Ascending aorta (tissue), 2 donors: ENCODE measurements around the gene KPNA2. TPM values are rescaled to one million over a fixed set of nuclear protein-coding genes. Genes with fewer than 3 reads are reported as not detected.
"Not testable (repeated sequence)": the region's sequence is repeated elsewhere in the genome, so short reads cannot be mapped to it uniquely, and the experiment has no call there.

Source experiments
- DNase-seq, 2 donors: peaks; one replicate each; pipeline ENCODE4 v3.0.0-alpha.2; 2019; ENCODE audit warnings: low spot score in 2 of 2
- H3K27ac ChIP-seq, 2 donors: fragments of 200-600 bp; sonication (generic); one replicate each; pipeline ENCODE4 v1.5.1; 2016 to 2017; ENCODE audit warnings: mild to moderate bottlenecking in 1 of 2
- H3K27me3 ChIP-seq: fragments of 200-600 bp; sonication (generic); one replicate; pipeline ENCODE4 v1.5.1; 2017
- H3K36me3 ChIP-seq, 2 donors: fragments of 200-600 bp; sonication (generic); one replicate each; pipeline ENCODE4 v1.5.1; 2016
- H3K4me1 ChIP-seq, 2 donors: fragments of 200-600 bp; sonication (generic); one replicate each; pipeline ENCODE4 v1.5.1; 2016 to 2017; ENCODE audit warnings: mild to moderate bottlenecking in 1 of 2
- H3K4me3 ChIP-seq, 2 donors: fragments of 200-600 bp; sonication (generic); one replicate each; pipeline ENCODE4 v1.5.1; 2016 to 2017; ENCODE audit warnings: mild to moderate bottlenecking in 1 of 2
- H3K9me3 ChIP-seq, 2 donors: fragments of 200-600 bp; sonication (generic); one replicate each; pipeline ENCODE4 v1.5.1; 2016
- CTCF ChIP-seq, 3 experiments: fragments of 200-600 bp in 2 of 3; fragments of 450-650 bp in 1 of 3; sonication (generic) in 2 of 3; IDR thresholded peaks; one replicate each; pipeline ENCODE4 v1.5.1; 2016 to 2019; ENCODE audit warnings: antibody characterized with exemption in 3 of 3, mild to moderate bottlenecking in 1 of 3, moderate library complexity in 1 of 3
- intact Hi-C: fragments of 100-400 bp; cut with DNase I; formaldehyde crosslinking; loops from one replicate; pipeline ENCODE4 v1.15.1; 2023
- total RNA-seq: library from RNA; depleted of rRNA; stranded (reverse); fragments of >200 nt; gene quantifications from one replicate; pipeline ENCODE4 v1.1.0, GENCODE V29; 2016

KPNA2 gene
- total RNA-seq, 1 donor from 2014 or later: 11.6 TPM

GRCh38 chr17:68036304-68037147, 991 bp downstream of the KPNA2 start:
- no peak for DNase-seq
- Histone ChIP-seq H3K4me1 (peaks cover 0 to 7% of the 10 kb centered on the region in 2 donors), H3K9me3 (no peaks in the 10 kb centered on the region), H3K27me3 (no peaks in the 10 kb centered on the region), H3K4me3 (peak overlapping the region; percentile 90 to 97), H3K36me3 (peaks cover 20 to 26% of the 10 kb centered on the region in 2 donors), H3K27ac (peak overlapping the region; percentile 64 to 76)
- intact Hi-C loops: loop anchor here (5.0 to 10.0 kb wide), 2 partner anchors 209 to 418 kb away; partner anchors contain the start of genes BPTF and WIPI1
- TF ChIP-seq CTCF (IDR thresholded peaks at IDR 0.05): no peak

GRCh38 chr17:68047153-68047846, 11.8 kb downstream of the KPNA2 start:
- DNase-seq: peak in 1 of 2 donors; percentile 2
- TF ChIP-seq CTCF (IDR thresholded peaks at IDR 0.05): no peak
- no peaks in the 10 kb centered on the region for H3K4me1 ChIP-seq
- H3K36me3 ChIP-seq: peaks cover 12 to 33% of the 10 kb centered on the region in 2 donors
- H3K27me3 ChIP-seq: no peaks in the 10 kb centered on the region
- H3K27ac ChIP-seq: no peak overlapping the region
- no peak overlapping the region for H3K4me3 ChIP-seq
- intact Hi-C loops: no loop called here
- no peaks in the 10 kb centered on the region for H3K9me3 ChIP-seq

GRCh38 chr17:68047890-68048542, 12.5 kb downstream of the KPNA2 start:
- intact Hi-C loops, H3K4me3 ChIP-seq, H3K27ac ChIP-seq, H3K27me3 ChIP-seq, H3K4me1 ChIP-seq, H3K9me3 ChIP-seq: not testable (repeated sequence)
- peaks cover 7 to 30% of the 10 kb centered on the region in 2 donors for H3K36me3 ChIP-seq
- DNase-seq: peak in 1 of 2 donors; percentile 44

GRCh38 chr17:68048996-68049395, 13.5 kb downstream of the KPNA2 start:
- peak in 1 of 2 donors; percentile 25 for DNase-seq
- intact Hi-C loops: no loop called here

GRCh38 chr17:68049812-68050437, 14.4 kb downstream of the KPNA2 start:
- H3K4me3 ChIP-seq, H3K27me3 ChIP-seq, H3K9me3 ChIP-seq, H3K27ac ChIP-seq, H3K4me1 ChIP-seq, intact Hi-C loops: not testable (repeated sequence)
- peak in 1 of 2 donors; percentile 4 for DNase-seq
- peaks cover 0 to 11% of the 10 kb centered on the region in 2 donors for H3K36me3 ChIP-seq

More at GRCh38 chr17:68048996-68049395, 13.5 kb downstream of the KPNA2 start:
- H3K4me3 ChIP-seq: no peak overlapping the region
- no peaks in the 10 kb centered on the region for H3K4me1 ChIP-seq
- TF ChIP-seq CTCF (IDR thresholded peaks at IDR 0.05): no peak
- peaks cover 3 to 20% of the 10 kb centered on the region in 2 donors for H3K36me3 ChIP-seq
- H3K27me3 ChIP-seq: no peaks in the 10 kb centered on the region
- H3K9me3 ChIP-seq: no peaks in the 10 kb centered on the region
- H3K27ac ChIP-seq: no peak overlapping the region

- H3K9me3 ChIP-seq, intact Hi-C loops, H3K27me3 ChIP-seq, H3K36me3 ChIP-seq, H3K4me3 ChIP-seq, H3K4me1 ChIP-seq, H3K27ac ChIP-seq: not testable (repeated sequence)
- peak in 1 of 2 donors; percentile 55 for DNase-seq
Measured at GRCh38 chr17:68051321-68052312, 16.1 kb downstream of the KPNA2 start.
